Islet precursor cell (in vitro differentiated cells): ENCODE data around the gene ZNF662.

Experiments used
- DNase-seq: peaks from one replicate; pipeline ENCODE4 v3.0.0-alpha.2; 2018

Gene ZNF662

DNA sequence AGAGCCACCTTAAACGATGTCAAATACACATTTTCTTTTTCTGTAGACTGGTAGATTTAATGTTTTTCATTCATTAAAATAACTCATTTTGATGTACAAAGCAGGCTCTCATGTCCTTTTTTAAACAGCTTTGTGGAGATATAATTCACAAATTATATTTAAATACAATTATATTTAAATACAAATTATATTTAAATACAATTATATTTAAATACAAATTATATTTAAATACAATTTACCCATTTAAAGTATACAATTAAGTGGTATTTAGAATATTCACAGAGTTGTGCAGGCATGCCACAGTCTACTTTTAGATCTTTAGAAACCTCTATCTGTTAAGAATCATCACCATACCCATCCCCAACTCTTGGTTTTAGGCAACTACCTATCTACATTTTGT is 36.8 kb downstream of the ZNF662 start:
- no peak for DNase-seq

- no peak for DNase-seq
Observed at GRCh38 chr3:42946050-42946449, 40.1 kb downstream of the ZNF662 start.

- DNase-seq, result no peak
Observed at GRCh38 chr3:42957573-42957972, 51.6 kb downstream of the ZNF662 start.

- DNase-seq, result no peak
Observed at GRCh38 chr3:42960282-42960681, 54.3 kb downstream of the ZNF662 start.

GRCh38 chr3:42960786-42961185 is 54.8 kb downstream of the ZNF662 start:
- no peak for DNase-seq

- DNase-seq, result peak; percentile 57
Observed at GRCh38 chr3:42961633-42962032, 55.7 kb downstream of the ZNF662 start.

GRCh38 chr3:42963269-42963668 is 57.3 kb downstream of the ZNF662 start:
- no peak for DNase-seq

- DNase-seq, result no peak
Observed at GRCh38 chr3:42964266-42964665, 58.3 kb downstream of the ZNF662 start.
